H7 (cell line): Measurements from ENCODE around the gene SAFB2. TPM values are rescaled to one million over a fixed set of nuclear protein-coding genes. Genes with fewer than 3 reads are reported as not detected.
"Not testable (repeated sequence)": the region's sequence is repeated elsewhere in the genome, so short reads cannot be mapped to it uniquely, and the experiment has no call there.

ENCODE experiments used
- DNase-seq: peaks from one replicate; pipeline ENCODE4 v3.0.0; 2012
- H3K27me3 ChIP-seq: 2 replicates; pipeline ENCODE4 v1.6.0; 2011; ENCODE audit warnings: mild to moderate bottlenecking, low read length; ENCODE audit not compliant: control insufficient read depth, insufficient read depth
- H3K36me3 ChIP-seq: replicated peaks from 2 replicates; pipeline ENCODE4 v1.5.1; 2011; ENCODE audit warnings: low read length; ENCODE audit not compliant: control insufficient read depth, insufficient read depth
- H3K4me3 ChIP-seq: 2 replicates; pipeline ENCODE4 v1.5.1; 2011; ENCODE audit warnings: low read depth, mild to moderate bottlenecking, control low read depth, low read length, moderate library complexity; ENCODE audit not compliant: insufficient read depth
- total RNA-seq: library from RNA; depleted of rRNA; stranded (reverse); fragments of >200 nt; shearing (Covaris generic); gene quantifications from 2 replicates; pipeline ENCODE4 v1.2.3, GENCODE V29; 2014

The SAFB2 gene
- total RNA-seq, 1 experiment from 2014 or later: 26.6 TPM

DNA sequence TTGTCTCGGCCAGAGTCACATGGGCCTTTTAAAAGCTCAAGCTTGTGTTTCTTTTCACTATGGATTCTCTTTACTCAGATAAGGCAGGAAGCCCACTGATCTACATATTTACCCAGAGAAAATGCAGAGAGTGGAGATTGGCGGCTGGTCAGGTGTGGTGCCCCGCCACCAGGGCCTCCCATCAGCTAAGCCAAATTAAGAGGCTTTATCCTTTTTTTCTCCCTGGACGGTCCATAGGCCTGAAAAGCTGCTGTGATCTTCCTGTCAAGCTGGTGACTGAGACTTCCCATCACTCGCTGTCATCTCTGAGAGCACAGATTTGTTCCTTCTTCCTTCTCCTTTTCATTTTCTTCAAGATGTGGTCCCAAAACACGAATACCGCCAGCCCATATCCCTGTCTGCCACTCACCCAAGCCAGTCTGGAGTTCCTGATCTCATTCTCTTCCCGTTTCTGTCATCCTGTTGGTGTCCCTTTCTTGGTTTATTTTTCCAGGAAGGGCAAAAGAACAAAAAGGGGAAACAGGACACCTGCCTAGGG is 2.2 kb upstream of the SAFB2 start:
- Histone ChIP-seq H3K4me3 (peak overlapping the region; percentile 95; the same call in 1 of the 2 replicates), H3K36me3 (peaks cover 32% of the 10 kb centered on the region), H3K27me3 (no peaks in the 10 kb centered on the region)
- DNase-seq: no peak

DNA sequence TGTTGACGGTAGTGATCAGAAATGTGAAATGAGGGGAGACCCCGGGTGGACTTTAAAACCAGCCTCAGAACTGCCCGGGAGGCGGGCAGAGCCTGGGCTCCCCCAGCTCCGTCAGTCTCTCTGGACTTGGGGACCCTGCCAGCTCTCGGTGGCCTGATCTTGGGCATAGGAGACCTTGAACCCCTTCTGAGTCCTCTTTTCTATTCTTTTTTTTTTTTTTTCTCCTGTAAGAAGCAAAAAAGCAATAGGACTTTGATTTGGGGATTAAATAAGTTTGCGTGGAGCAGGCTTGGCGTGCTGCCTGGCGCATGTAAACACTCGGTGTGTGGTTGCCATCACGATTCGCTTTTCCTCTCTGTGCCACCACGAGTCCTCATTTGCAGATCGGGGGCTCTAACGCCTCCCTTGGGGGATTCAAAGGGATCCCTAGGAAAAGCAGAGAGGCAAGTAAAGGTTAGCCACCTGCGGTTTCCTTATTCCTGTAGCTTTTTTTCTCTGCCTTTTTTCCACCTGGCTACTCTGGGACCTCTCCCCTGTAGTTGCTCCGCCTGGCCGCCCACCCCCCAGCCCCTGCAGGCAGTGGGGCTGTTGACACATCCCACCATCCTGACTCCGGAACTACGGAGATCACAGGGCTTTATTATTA is 1.6 kb upstream of the SAFB2 start:
- Histone ChIP-seq H3K4me3 (peak overlapping the region; percentile 95), H3K36me3 (peaks cover 32% of the 10 kb centered on the region), H3K27me3 (no peaks in the 10 kb centered on the region)
- peak; percentile 54 for DNase-seq

DNA sequence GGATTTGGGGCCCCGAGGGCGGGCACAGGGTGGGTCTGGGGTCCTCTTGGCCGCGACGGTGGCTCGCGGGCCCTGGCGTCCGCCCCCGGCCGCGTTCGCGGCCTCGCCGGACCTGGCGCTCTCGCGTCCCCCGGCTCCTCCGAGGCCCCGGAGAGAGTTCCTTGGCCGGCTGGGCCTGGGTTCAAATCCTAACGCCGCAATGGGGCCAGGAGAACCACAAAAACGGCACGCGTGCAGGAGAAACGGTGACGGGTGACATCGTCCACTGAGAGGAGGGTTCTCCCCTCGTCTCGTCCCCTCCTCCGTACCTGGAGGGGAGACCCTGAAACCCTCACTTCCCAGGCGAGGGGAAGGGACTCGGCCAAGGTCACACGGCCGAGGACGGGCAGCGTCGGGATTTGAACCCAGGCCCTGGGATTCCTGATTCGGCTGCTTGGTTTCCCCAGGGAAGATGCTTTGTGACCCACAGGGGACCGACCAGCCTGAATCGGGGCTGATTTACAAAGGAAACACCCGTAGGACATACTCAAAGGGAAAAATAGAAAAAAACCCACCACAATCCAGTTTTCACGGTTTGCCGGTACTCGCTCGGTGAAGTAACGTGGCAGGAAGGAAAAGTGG is 931 bp upstream of the SAFB2 start:
- H3K36me3 ChIP-seq: peaks cover 33% of the 10 kb centered on the region
- peak overlapping the region; percentile 95 for H3K4me3 ChIP-seq
- H3K27me3 ChIP-seq: no peaks in the 10 kb centered on the region
- peak; percentile 52 for DNase-seq

DNA sequence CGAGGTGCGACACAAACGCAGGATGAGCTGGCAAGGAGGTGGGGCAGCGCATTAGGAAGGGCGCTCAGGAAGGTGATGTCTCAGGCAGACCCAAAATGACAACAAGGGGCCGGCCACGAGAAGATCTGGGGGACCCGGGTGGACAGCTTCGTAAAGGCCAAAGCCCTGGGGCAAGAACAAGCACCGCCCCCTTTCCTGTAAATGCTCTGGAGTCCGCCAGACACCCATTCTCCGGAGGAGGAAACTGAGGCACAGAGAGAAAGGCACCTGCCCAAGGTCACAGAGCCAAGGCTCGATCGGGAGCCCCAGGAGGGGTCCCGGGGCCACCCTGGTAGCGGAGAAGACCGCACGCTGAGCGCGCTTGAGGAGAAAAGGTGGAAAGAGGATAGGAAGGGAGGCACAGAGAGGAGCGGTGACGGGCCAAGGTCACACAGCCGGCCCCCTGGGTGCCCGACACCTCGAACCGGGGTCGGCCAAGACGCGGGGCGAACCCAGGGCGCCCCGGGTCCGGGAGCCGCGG is 571 bp downstream of the SAFB2 start:
- DNase-seq: peak; percentile 56
- Histone ChIP-seq H3K36me3 (peaks cover 27% of the 10 kb centered on the region), H3K4me3 (peak overlapping the region; percentile 95), H3K27me3 (no peaks in the 10 kb centered on the region)

DNA sequence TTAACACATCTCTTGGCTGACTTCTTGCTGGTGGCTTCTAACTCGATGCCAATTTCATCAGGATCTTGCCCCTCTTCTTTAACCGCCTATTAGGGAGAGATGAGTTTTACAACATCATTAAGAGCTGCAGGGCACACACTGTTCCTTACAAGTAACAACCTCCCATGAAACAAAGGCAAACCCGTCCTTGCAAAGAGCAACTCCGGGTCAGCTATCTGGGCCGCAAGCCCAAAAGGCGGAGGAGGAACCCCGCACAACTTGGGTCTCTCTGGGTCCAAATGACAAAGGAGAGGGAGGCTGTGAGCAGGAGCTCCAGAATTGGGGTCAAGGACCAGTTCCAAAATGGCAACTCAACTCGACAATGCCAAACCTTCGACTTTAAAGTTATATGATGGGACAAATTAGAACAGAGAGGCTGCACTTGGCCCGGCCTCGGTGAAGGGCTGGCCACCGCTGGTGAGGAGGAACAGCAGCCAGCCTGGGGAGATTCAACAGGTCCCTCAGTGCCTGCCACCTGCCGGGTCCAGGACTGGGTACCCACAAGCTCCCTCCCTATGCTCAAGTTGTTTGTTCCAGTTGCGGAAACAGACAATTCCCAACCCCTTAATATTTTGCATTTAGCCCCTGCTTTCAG is 1.1 kb downstream of the SAFB2 start:
- peak overlapping the region; percentile 95 for H3K4me3 ChIP-seq
- no peaks in the 10 kb centered on the region for H3K27me3 ChIP-seq
- DNase-seq: no peak
- H3K36me3 ChIP-seq: peaks cover 21% of the 10 kb centered on the region

DNA sequence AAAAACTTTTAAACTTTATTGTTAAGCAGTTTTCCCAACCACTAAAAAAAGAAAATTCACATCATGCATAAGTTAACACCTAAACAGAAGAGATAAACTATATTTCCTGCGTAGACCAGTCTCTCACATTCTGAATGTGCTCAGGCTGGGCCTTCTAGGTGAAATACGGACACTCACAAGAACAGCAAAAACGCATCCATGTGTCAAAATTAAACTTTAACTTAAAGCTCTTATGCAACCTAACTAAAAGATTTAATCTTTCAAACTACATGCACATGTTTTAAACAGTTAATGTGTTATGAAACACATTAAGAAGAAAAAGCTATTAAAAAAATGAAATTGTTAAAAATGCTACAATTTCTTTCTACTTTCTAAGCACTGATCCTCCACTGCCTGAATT is 2.6 kb downstream of the SAFB2 start:
- no peak for DNase-seq
- Histone ChIP-seq H3K27me3 (no peaks in the 10 kb centered on the region), H3K4me3 (no peak overlapping the region), H3K36me3 (peaks cover 18% of the 10 kb centered on the region)

DNA sequence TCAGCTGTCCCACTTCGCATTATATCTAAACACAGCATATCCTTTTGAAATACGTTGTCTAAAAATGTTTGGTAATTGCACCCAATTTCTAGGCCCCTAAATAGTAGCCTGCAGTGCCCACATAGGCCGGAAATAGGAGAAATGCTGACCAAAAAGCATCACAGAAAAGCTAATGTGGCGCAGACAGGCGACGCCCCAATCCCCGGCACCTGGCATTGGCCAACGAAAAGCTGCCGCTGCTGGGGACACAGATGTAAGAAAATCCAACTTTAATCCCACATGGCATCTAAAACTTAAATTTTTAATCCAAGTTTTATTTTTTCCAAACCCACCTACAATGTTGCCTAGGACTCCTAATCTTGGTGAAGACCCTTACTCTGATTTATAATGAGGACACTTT is 4.0 kb downstream of the SAFB2 start:
- H3K27me3 ChIP-seq: no peaks in the 10 kb centered on the region
- peaks cover 27% of the 10 kb centered on the region for H3K36me3 ChIP-seq
- H3K4me3 ChIP-seq: no peak overlapping the region
- DNase-seq: no peak

DNA sequence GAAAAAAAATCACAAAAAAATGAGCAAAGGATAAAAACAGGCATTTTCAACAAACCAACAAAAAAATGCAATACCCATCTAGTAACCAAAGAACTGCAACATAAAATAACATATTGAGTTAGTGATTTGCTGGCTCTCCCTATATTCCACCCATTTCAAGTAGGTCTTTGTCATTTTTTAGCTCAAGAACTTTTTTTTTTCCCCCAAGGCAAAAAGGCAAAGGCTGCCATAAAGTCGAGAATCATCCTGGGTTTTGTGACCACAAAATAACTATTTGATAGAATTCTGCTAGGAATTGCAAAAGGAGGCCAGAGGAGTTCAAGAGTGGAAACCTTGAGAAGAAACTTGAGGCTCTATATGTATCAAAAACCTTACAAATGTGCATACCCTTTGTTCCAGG is 5.5 kb downstream of the SAFB2 start:
- peaks cover 36% of the 10 kb centered on the region for H3K36me3 ChIP-seq
- no peak for DNase-seq
- no peak overlapping the region for H3K4me3 ChIP-seq
- no peaks in the 10 kb centered on the region for H3K27me3 ChIP-seq

DNA sequence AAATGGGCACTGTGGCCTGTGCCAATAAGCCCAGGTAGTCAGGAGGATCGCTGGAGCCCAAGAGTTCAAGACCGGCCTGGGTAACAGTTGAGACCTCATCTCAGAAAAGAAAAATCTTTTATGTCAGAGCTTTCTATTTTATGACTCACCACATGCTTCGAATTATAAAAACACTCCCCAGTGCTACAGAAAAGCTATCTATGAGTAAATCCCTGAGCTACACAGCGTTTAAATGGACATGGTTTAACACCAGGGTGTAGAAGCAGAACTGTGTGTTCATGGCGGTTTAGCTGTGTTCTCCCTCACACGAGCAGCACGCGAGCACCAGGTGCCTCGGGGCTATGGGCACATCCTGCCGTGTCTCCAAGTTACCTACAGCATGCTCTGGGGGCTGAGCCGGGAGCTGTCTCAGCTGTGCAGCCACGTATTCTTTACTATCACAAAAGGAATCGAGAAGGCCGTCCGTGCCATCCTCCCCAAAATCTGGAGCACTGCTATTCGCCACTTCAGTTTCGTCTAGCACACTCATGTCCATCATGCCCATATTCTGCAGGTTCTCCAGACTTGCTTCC is 6.7 kb downstream of the SAFB2 start:
- Histone ChIP-seq H3K4me3 (no peak overlapping the region), H3K36me3 (peaks cover 32% of the 10 kb centered on the region)
- no peak for DNase-seq

DNA sequence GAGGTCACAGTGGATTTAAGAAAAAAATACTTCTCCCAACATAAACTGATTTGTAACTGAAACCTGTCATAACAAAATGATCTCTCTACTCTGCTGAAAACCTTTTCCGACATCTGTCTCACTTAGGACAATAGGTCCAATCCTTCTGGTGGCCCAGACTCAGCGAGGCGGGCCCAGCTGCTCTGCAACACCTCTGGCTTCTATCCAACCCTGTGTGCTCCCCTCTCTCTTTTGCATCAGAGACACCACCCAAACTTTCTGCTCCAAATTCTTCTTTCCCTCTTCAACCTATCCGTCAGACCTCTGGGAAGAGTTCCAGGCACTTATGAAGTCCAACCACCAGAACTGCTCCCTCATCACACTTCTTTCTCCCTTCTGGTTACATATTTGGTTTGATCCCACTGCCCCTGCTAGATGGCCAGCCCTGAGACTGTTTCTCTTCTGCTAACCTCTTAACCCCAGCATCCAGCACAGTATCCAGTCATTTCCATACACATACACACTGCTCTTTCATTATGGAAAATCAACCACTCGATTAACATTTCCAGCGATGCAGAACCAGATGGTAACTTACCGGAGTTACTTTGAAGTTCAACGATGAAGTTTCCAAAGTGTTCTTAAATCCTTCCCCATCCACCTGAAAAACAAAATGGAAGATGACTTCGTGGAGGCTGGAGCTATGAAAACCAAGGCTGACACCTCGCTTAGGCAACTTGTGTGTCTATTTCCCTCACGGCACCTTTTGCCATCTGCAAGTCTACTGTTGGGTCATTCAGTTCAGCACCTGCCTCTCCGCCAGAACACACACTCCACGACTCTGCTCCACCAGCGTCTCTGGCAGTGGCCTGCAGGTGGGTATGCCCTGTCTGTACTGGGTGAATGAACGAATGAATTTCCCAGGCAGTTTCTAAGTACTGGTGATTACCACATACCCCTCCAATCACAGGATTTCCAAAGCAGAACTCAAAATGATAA is 9.4 kb downstream of the SAFB2 start:
- H3K36me3 ChIP-seq: peaks cover 40% of the 10 kb centered on the region
- no peaks in the 10 kb centered on the region for H3K27me3 ChIP-seq
- no peak for DNase-seq
- no peak overlapping the region for H3K4me3 ChIP-seq

More for the DNA sequence above, 6.7 kb downstream of the SAFB2 start:
- no peaks in the 10 kb centered on the region for H3K27me3 ChIP-seq

DNA sequence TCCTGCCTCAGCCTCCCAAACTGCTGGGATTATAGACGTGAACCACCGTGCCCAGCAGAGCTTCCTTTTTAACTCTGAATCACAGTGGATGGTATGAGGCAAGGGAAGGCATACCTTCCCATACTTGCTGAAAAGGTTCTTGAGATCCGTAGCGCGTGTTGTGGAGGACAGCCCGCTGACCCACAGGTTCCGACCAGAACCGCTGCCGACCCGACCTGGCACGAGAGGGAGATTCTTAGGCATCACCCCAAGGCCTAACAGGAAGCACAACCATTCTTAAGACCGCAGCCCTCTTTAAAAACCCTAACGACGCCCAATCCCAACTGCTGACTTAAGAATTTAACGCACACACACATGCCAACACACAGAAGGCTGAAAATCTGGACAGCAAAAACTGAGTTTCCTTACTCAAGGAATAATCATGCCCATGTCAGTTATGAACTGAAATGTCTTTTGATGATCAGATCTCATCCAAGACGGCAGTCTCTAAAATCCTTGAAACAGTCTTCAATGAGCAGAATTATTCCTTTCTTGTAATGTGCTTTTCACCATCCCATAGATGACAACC is 12.6 kb downstream of the SAFB2 start:
- H3K4me3 ChIP-seq: no peak overlapping the region
- no peak for DNase-seq
- H3K36me3 ChIP-seq: peaks cover 41% of the 10 kb centered on the region
- no peaks in the 10 kb centered on the region for H3K27me3 ChIP-seq

DNA sequence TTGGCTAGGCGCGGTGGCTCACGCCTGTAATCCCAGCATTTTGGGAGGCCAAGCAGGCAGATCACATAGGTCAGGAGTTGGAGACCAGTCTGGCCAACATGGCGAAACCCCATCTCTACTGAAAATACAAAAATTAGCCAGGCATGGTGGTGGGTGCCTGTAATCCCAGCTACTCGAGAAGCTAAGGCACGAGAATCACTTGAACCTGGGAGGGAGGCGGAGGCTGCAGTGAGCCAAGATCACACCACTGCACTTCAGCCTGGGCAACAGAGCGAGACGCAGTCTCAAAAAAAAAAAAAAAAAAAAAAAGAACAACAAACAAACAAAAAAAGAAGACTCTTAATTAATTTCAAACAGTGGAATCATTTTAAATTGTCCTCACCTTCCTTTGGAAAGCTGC is 13.8 kb downstream of the SAFB2 start:
- DNase-seq, H3K27me3 ChIP-seq, H3K4me3 ChIP-seq: not testable (repeated sequence)
- H3K36me3 ChIP-seq: peaks cover 42% of the 10 kb centered on the region

DNA sequence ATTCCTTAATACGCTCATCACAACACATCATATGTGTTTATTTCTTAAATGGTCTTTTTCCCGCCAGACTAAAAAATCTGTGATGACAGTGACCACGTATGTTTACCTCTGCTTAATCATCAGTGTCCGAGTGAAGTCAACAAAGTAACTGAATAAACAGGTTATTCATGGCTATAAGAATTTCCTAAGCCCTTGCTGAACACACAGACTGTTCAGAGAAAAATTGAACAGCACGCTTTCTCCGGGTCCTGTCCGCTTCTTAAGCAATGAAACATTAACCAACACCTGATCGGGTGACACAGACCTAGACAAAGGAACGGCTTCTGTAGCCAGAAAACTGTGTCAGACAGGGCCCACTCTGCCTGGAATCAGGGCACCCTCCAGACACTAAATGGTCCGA is 14.3 kb downstream of the SAFB2 start:
- no peak for DNase-seq
- H3K27me3 ChIP-seq: no peaks in the 10 kb centered on the region
- no peak overlapping the region for H3K4me3 ChIP-seq
- H3K36me3 ChIP-seq: peaks cover 41% of the 10 kb centered on the region
